ENCODE measurements around the gene SCN8A.

- TF ChIP-seq CTCF (conservative IDR thresholded peaks at IDR 0.05; ENCODE audit: low read depth in 2 of 2) (no peak), EZH2phosphoT487 (IDR thresholded peaks at IDR 0.05; ENCODE audit: unreplicated experiment) (no peak)
Measured at GRCh38 chr12:51826881-51827280, 235.8 kb downstream of the SCN8A start.

Data from GM23338 (cell line).